AG04450 (cell line): ENCODE measurements around the gene M1AP. TPM values are rescaled to one million over a fixed set of nuclear protein-coding genes. Genes with fewer than 3 reads are reported as not detected.
A peak's percentile ranks its signal among the peaks of the same experiment; 100 is the strongest.

ENCODE experiments used
- CTCF ChIA-PET: fragments of 300-600, 350-600 bp; formaldehyde crosslinking; extraction: SDS; loops from one replicate; lab custom pipeline; 2022; ENCODE audit warnings: antibody characterized with exemption, inconsistent platforms; lab: Charles Lee
- POLR2A ChIA-PET: fragments of 350-600 bp; formaldehyde crosslinking; extraction: SDS; loops from one replicate; lab custom pipeline; 2021; ENCODE audit warnings: antibody characterized with exemption, inconsistent platforms; lab: Yijun Ruan, JAX
- DNase-seq: peaks from one replicate; pipeline ENCODE4 v3.0.0-alpha.2; 2011; ENCODE audit warnings: low read depth, low spot score
- H3K27ac ChIP-seq: one replicate; pipeline ENCODE4 v1.5.1; 2012; ENCODE audit warnings: low read depth, low read length, control low read depth
- H3K27me3 ChIP-seq: one replicate; pipeline ENCODE4 v1.6.0; 2012; ENCODE audit warnings: low read length; ENCODE audit not compliant: control insufficient read depth, insufficient read depth
- H3K4me3 ChIP-seq: 2 replicates; pipeline ENCODE4 v1.5.1; 2011; ENCODE audit warnings: mild to moderate bottlenecking, low read depth, low read length, control low read depth
- H3K9me3 ChIP-seq: 2 replicates; pipeline ENCODE4 v1.5.1; 2012; ENCODE audit warnings: low read length; ENCODE audit not compliant: control insufficient read depth, insufficient read depth
- polyA plus RNA-seq: library from polyadenylated mRNA; depleted of rRNA; stranded (reverse); fragments of >200 nt; gene quantifications from 2 replicates; pipeline ENCODE4 v1.2.3, GENCODE V29; 2011
- TF ChIP-seq, protein P1 (sequence below): IDR thresholded peaks from 2 replicates; pipeline ENCODE4 v1.5.1; 2011; ENCODE audit warnings: low read depth, low read length, control low read depth, inconsistent platforms

M1AP gene
- polyA plus RNA-seq, 1 experiment, result 0.07 TPM

DNA sequence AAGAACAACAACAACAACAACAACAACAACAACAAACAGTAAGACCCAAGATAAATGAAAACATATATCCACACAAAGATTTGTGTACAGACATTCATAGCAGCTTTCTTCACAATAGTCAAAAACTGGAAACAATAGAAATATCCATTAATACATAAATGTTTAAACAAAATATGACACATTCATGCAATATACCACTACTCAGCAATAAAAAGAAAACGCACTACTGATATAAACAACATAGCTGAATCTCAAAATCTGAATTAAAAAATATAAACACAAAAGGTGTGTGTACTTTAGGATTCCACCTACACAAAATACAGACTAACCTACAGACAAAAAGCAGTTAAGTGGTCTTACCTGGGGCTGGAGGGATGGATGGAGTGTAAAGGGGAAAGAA lies 51.5 kb downstream of the M1AP start:
- H3K27me3 ChIP-seq, result peaks cover 13% of the 10 kb centered on the region
- no peaks in the 10 kb centered on the region for H3K9me3 ChIP-seq
- TF ChIP-seq, protein P1, sequence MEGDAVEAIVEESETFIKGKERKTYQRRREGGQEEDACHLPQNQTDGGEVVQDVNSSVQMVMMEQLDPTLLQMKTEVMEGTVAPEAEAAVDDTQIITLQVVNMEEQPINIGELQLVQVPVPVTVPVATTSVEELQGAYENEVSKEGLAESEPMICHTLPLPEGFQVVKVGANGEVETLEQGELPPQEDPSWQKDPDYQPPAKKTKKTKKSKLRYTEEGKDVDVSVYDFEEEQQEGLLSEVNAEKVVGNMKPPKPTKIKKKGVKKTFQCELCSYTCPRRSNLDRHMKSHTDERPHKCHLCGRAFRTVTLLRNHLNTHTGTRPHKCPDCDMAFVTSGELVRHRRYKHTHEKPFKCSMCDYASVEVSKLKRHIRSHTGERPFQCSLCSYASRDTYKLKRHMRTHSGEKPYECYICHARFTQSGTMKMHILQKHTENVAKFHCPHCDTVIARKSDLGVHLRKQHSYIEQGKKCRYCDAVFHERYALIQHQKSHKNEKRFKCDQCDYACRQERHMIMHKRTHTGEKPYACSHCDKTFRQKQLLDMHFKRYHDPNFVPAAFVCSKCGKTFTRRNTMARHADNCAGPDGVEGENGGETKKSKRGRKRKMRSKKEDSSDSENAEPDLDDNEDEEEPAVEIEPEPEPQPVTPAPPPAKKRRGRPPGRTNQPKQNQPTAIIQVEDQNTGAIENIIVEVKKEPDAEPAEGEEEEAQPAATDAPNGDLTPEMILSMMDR, result no peak
- no peak for DNase-seq
- ChIA-PET CTCF (no interaction called here), POLR2A (no interaction called here)
- H3K4me3 ChIP-seq, result no peak overlapping the region
- no peak overlapping the region for H3K27ac ChIP-seq

GRCh38 chr2:74593826-74594772 lies 54.0 kb downstream of the M1AP start:
- ChIA-PET CTCF (interaction anchor here (0.6 kb wide), 1 partner anchor 8 kb away, joined by 3 read pairs; no protein-coding TSS in a partner anchor), POLR2A (no interaction called here)
- Histone ChIP-seq H3K4me3 (no peak overlapping the region), H3K27ac (no peak overlapping the region), H3K27me3 (peaks cover 23% of the 10 kb centered on the region), H3K9me3 (no peaks in the 10 kb centered on the region)
- DNase-seq, result no peak
- TF ChIP-seq, protein P1, result no peak

DNA sequence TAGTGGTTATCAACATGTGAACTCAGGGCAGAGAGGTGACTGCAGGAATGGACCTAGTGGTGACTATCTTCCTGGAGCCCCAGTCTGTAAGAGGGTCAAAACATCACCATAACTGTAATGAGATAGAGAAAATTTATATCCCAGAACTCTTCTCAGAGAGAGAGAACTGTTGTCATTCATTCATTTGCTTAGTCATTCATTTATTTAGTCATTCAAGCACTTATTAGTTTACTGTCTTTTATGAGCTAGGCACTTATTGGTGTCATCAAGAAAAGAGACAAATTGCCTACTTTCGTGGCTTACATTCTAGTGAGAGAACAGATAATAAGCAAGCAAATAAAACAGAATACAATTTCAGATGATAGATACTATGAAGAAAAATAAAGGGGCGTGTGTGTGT lies 59.5 kb downstream of the M1AP start:
- DNase-seq, result no peak
- H3K4me3 ChIP-seq, result no peak overlapping the region
- H3K27me3 ChIP-seq, result peaks cover 17% of the 10 kb centered on the region
- H3K9me3 ChIP-seq, result no peaks in the 10 kb centered on the region
- POLR2A ChIA-PET, result interaction anchor here (1.6 kb wide), 1 partner anchor 58 kb away, joined by 5 read pairs; no protein-coding TSS in a partner anchor
- CTCF ChIA-PET, result interaction anchor here (0.6 to 10.0 kb wide), 22 partner anchors 9 to 288 kb away, joined by 3 to 174 read pairs (median 5); partner anchors contain the start of genes CCDC142, LBX2, TTC31 and WBP1
- TF ChIP-seq, protein P1, result no peak
- no peak overlapping the region for H3K27ac ChIP-seq

- DNase-seq, result no peak
- Histone ChIP-seq H3K4me3 (no peak overlapping the region), H3K27me3 (peaks cover 14% of the 10 kb centered on the region), H3K9me3 (no peaks in the 10 kb centered on the region), H3K27ac (no peak overlapping the region)
- TF ChIP-seq, protein P1, result peak; percentile 76
- CTCF ChIA-PET, result interaction anchor here (0.5 to 10.0 kb wide), 30 partner anchors 10 to 338 kb away, joined by 3 to 174 read pairs (median 4); partner anchors contain the start of genes CCDC142, INO80B, LBX2 and MOGS
- POLR2A ChIA-PET, result interaction anchor here (1.0 to 1.6 kb wide), 2 partner anchors 34 to 57 kb away, joined by 5 read pairs; partner anchors contain the start of gene LOXL3
Measured at GRCh38 chr2:74587664-74588277, 60.4 kb downstream of the M1AP start.
